ENCODE data around the gene FAM221B. TPM values are rescaled to one million over a fixed set of nuclear protein-coding genes. Genes with fewer than 3 reads are reported as not detected.

The FAM221B gene
- total and polyA plus RNA-seq, 2 of the 4 experiments (the other 2 are of a cell fraction): not detected

DNA sequence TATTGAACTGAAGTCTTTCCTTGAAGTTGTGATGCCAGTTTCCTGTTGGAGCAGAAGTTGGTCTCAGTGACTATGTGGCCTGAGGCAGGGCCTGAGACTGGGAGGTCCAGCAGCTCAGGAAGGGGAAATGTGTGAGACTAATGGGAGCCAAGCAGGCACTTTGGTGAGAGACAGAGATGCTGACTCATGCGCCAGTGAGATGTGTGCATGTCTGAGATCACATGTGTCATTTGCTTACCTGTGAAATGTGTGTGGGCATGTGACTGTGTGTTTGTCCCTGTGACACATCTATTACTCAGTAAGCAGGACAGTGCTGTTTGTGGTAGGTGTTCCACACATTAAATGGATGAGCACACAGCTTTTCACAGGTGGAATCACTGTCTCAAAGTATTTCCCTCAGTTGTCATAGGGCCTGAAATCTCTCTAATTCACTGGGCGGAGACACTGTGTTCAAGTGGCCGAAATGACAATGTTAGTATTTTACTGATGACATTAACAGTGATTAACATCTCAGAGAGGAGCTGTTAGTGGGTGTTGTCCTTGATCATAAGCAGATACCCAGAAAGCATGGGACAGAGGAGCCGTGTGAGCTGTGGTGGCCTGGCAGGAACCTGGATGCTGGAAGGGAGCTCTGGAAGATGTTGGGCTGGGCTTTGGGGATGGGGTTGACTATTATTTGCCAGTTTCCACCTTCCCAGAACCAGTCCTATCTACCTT is 29.7 kb downstream of the FAM221B start:
- peak; percentile 70 for ATAC-seq (ENCODE audit: low read depth)
- Histone ChIP-seq H2BK20ac (ENCODE audit: low read depth, low read length) (no peak overlapping the region), H3K4ac (ENCODE audit: low read depth, low read length) (no peak overlapping the region), H2BK120ac (ENCODE audit: low read depth, low read length) (no peak overlapping the region), H3K23ac (ENCODE audit: low read depth, low read length) (peak overlapping the region; percentile 61; the same call in 1 of the 2 replicates), H3K9ac (ENCODE audit: low read depth, low read length) (no peak overlapping the region), H3K18ac (ENCODE audit: low read depth, low read length) (no peak overlapping the region), H2AFZ (replicated peaks; ENCODE audit: low read length, poor library complexity) (no peak overlapping the region), H4K8ac (ENCODE audit: low read depth in 2 of 2, low read length in 2 of 2) (no peak overlapping the region), H3K4me1 (ENCODE audit: control insufficient read depth, insufficient read depth, low read length) (peaks cover 3% of the 10 kb centered on the region), H4K91ac (ENCODE audit: insufficient read depth, low read depth, low read length) (no peak overlapping the region), H3K14ac (replicated peaks; ENCODE audit: low read depth, low read length) (no peak overlapping the region; the same call in 1 of the 2 replicates), H4K20me1 (ENCODE audit: insufficient read depth, low read length) (no peaks in the 10 kb centered on the region), H3K9me3 (ENCODE audit: control insufficient read depth, insufficient read depth, low read length) (no peaks in the 10 kb centered on the region), H4K5ac (ENCODE audit: low read depth, low read length) (no peak overlapping the region), H3K27ac (ENCODE audit: insufficient read depth, low read length) (no peak overlapping the region), H2AK9ac (replicated peaks; ENCODE audit: low read depth, low read length, poor library complexity) (no peak overlapping the region), H2BK5ac (ENCODE audit: low read depth, low read length, poor library complexity, severe bottlenecking) (peak overlapping the region; percentile 7), H3K36me3 (ENCODE audit: control insufficient read depth, insufficient read depth, low read length) (peaks cover 22% of the 10 kb centered on the region), H3K27me3 (ENCODE audit: control insufficient read depth, insufficient read depth, low read length) (no peaks in the 10 kb centered on the region), H3K4me2 (ENCODE audit: low read depth, low read length) (no peak overlapping the region), H2AK5ac (ENCODE audit: low read depth, low read length) (0 out of 2 replicates have a peak overlapping the region, but pooled peaks have one; percentile 6), H3K79me1 (ENCODE audit: low read depth in 1 of 2, low read length in 2 of 2) (peaks cover 17 to 45% of the 10 kb centered on the region in 2 experiments), H3K4me3 (ENCODE audit: insufficient read depth, low read depth, low read length) (no peak overlapping the region), H3K9me1 (ENCODE audit: insufficient read depth, low read length) (peaks cover 40% of the 10 kb centered on the region), H2BK15ac (ENCODE audit: low read depth, low read length) (no peak overlapping the region), H3K56ac (ENCODE audit: extremely low read depth, insufficient read depth, low read length) (no peak overlapping the region)
- ChIA-PET CTCF (interaction anchor here (1.0 kb wide), 1 partner anchor 27 kb away, joined by 3 read pairs; no protein-coding TSS in a partner anchor), POLR2A (ENCODE audit: unreplicated experiment) (interaction anchor here (0.6 kb wide), 1 partner anchor 17 kb away, joined by 14 read pairs; no protein-coding TSS in a partner anchor)
- in situ Hi-C loops (cut with MboI; ENCODE audit: low sequenced_read_pairs): no loop called here
- TF ChIP-seq POLR2A (IDR thresholded peaks at IDR 0.05; ENCODE audit: low read depth, low read length): no peak
- TF ChIP-seq CEBPB (IDR thresholded peaks at IDR 0.05; ENCODE audit: low read depth, low read length): no peak
- TF ChIP-seq MAFK (IDR thresholded peaks at IDR 0.05; ENCODE audit: low read depth, low read length): peak; percentile 60; the same call in 1 of the 2 replicates
- TF ChIP-seq MXI1 (IDR thresholded peaks at IDR 0.05; ENCODE audit: borderline replicate concordance, low read depth, low read length): peak; percentile 13; the same call in 1 of the 2 replicates
- TF ChIP-seq MAZ (IDR thresholded peaks at IDR 0.05; ENCODE audit: borderline replicate concordance, low read depth, low read length): no peak
- peak; percentile 57 for TF ChIP-seq FOS (IDR thresholded peaks at IDR 0.05; ENCODE audit: low read depth, low read length)
- TF ChIP-seq NFE2L2 (IDR thresholded peaks at IDR 0.05; ENCODE audit: low read depth, low read length): peak; percentile 66; the same call in 1 of the 2 replicates
- TF ChIP-seq BHLHE40 (IDR thresholded peaks at IDR 0.05; ENCODE audit: low read depth, low read length): peak; percentile 74
- no peak for TF ChIP-seq RAD21 (IDR thresholded peaks at IDR 0.05; ENCODE audit: low read length)
- TF ChIP-seq CHD1 (IDR thresholded peaks at IDR 0.05; ENCODE audit: low read depth, low read length): no peak
- TF ChIP-seq, protein P1, sequence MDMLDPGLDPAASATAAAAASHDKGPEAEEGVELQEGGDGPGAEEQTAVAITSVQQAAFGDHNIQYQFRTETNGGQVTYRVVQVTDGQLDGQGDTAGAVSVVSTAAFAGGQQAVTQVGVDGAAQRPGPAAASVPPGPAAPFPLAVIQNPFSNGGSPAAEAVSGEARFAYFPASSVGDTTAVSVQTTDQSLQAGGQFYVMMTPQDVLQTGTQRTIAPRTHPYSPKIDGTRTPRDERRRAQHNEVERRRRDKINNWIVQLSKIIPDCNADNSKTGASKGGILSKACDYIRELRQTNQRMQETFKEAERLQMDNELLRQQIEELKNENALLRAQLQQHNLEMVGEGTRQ (IDR thresholded peaks at IDR 0.05; ENCODE audit: low read depth, low read length): peak; percentile 84
- intact Hi-C loops (cut with micrococcal nuclease): no loop called here
- DNase-seq: peak; percentile 76
- WGBS, 2 experiments (ENCODE audit: extremely low coverage in 2 of 2, insufficient read length in 1 of 2): 80% methylated on average over 2 of the region's 4 CpGs; no CpG with 5 or more reads in 1 of the 2 experiments
- dilution Hi-C loops (cut with HindIII; ENCODE audit: low sequenced_read_pairs, unreplicated experiment): no loop called here
- no TSS peak for BruUV-seq (replicated peaks)
